ENCODE results near the gene U2SURP.

DNA sequence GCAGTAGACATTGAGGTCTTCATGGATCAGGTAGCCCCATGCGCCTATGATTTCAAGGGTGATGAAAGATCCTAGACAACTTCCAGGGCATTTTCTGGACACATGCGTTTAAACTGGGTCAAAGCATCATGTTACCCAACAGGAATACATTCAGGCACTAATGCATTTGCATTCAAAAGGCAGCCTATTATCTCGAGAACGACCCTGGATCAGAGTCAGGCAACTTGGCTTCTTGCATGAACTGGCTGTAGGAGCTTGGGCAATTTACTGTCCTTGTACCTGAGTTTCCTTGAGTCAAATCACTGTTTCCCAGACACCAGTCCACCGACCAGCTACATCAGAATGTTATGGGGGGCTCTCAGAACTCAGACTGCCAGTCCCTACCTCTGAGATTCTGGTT is 66.7 kb downstream of the U2SURP start:
- TF ChIP-seq, protein P1, sequence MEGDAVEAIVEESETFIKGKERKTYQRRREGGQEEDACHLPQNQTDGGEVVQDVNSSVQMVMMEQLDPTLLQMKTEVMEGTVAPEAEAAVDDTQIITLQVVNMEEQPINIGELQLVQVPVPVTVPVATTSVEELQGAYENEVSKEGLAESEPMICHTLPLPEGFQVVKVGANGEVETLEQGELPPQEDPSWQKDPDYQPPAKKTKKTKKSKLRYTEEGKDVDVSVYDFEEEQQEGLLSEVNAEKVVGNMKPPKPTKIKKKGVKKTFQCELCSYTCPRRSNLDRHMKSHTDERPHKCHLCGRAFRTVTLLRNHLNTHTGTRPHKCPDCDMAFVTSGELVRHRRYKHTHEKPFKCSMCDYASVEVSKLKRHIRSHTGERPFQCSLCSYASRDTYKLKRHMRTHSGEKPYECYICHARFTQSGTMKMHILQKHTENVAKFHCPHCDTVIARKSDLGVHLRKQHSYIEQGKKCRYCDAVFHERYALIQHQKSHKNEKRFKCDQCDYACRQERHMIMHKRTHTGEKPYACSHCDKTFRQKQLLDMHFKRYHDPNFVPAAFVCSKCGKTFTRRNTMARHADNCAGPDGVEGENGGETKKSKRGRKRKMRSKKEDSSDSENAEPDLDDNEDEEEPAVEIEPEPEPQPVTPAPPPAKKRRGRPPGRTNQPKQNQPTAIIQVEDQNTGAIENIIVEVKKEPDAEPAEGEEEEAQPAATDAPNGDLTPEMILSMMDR (IDR thresholded peaks at IDR 0.05; ENCODE audit: low read depth, low read length, poor library complexity, severe bottlenecking) = no peak
- TF ChIP-seq EZH2phosphoT487 (IDR thresholded peaks at IDR 0.05; ENCODE audit: borderline replicate concordance, low read length) = no peak

All from DOHH2 (cell line).